OCI-LY1 (cell line): ENCODE results near the gene KRT78.
"Not testable (repeated sequence)": the region's sequence is repeated elsewhere in the genome, so short reads cannot be mapped to it uniquely, and the experiment has no call there.

Source experiments
- H2AFZ ChIP-seq: fragments of 200-600 bp; sonication (generic), shearing (Covaris generic); 2 replicates; pipeline ENCODE4 v1.6.0; 2014; ENCODE audit warnings: antibody characterized with exemption, mild to moderate bottlenecking, low read length
- H3F3A ChIP-seq: fragments of 200-600 bp; sonication (generic), shearing (Covaris generic); 2 replicates; pipeline ENCODE4 v1.6.0; 2014; ENCODE audit warnings: mild to moderate bottlenecking, antibody characterized with exemption, low read length, moderate library complexity; ENCODE audit not compliant: insufficient read depth
- H3K27ac ChIP-seq: fragments of 200-600 bp; sonication (generic); 2 replicates; pipeline ENCODE4 v1.5.1; 2014; ENCODE audit warnings: low read length, mixed run types, mild to moderate bottlenecking, low read depth; ENCODE audit not compliant: poor library complexity, severe bottlenecking
- H3K27me3 ChIP-seq: fragments of 200-600 bp; sonication (generic); 2 replicates; pipeline ENCODE4 v1.6.0; 2014; ENCODE audit warnings: antibody characterized with exemption, mild to moderate bottlenecking, low read length, moderate library complexity; ENCODE audit not compliant: insufficient read depth
- H3K36me3 ChIP-seq: fragments of 200-600 bp; sonication (generic); 2 replicates; pipeline ENCODE4 v1.6.1; 2014; ENCODE audit warnings: mild to moderate bottlenecking, antibody characterized with exemption, low read length, moderate library complexity, mixed read lengths; ENCODE audit not compliant: insufficient read depth
- H3K4me1 ChIP-seq: fragments of 200-600 bp; sonication (generic); 2 replicates; pipeline ENCODE4 v1.5.1; 2014; ENCODE audit warnings: mild to moderate bottlenecking, low read length, moderate library complexity; ENCODE audit not compliant: insufficient read depth, severe bottlenecking
- H3K4me2 ChIP-seq: fragments of 200-600 bp; sonication (generic), shearing (Covaris generic); 2 replicates; pipeline ENCODE4 v1.6.1; 2014; ENCODE audit warnings: low read length
- H3K4me3 ChIP-seq: fragments of 200-600 bp; sonication (generic); 2 replicates; pipeline ENCODE4 v1.5.1; 2014; ENCODE audit warnings: low read length, low read depth, mild to moderate bottlenecking, mixed read lengths; ENCODE audit not compliant: poor library complexity, severe bottlenecking
- H3K79me2 ChIP-seq: fragments of 200-600 bp; shearing (Covaris generic); 2 replicates; pipeline ENCODE4 v1.6.1; 2016; ENCODE audit warnings: mixed run types, low read length, mixed read lengths; ENCODE audit not compliant: insufficient read depth
- H3K9ac ChIP-seq: fragments of 200-600 bp; sonication (generic), shearing (Covaris generic); 2 replicates; pipeline ENCODE4 v1.6.1; 2014; ENCODE audit warnings: mild to moderate bottlenecking, low read length, mixed read lengths
- H3K9me2 ChIP-seq: fragments of 200-600 bp; sonication (generic), shearing (Covaris generic); 2 replicates; pipeline ENCODE4 v1.6.1; 2014; ENCODE audit warnings: low read depth, mild to moderate bottlenecking, low read length, mixed read lengths
- H3K9me3 ChIP-seq: fragments of 200-600 bp; shearing (Covaris generic); 2 replicates; pipeline ENCODE4 v1.6.1; 2014; ENCODE audit warnings: low read length, mixed read lengths
- H4K20me1 ChIP-seq: fragments of 200-600 bp; sonication (generic), shearing (Covaris generic); 2 replicates; pipeline ENCODE4 v1.6.0; 2016; ENCODE audit warnings: mild to moderate bottlenecking, low read length; ENCODE audit not compliant: insufficient read depth
- EZH2 ChIP-seq: fragments of 200-600 bp; sonication (generic), shearing (Covaris generic); IDR thresholded peaks from 2 replicates; pipeline ENCODE4 v1.8.0; 2017; ENCODE audit warnings: borderline replicate concordance, mixed run types, mild to moderate bottlenecking, antibody characterized with exemption, low read length, moderate library complexity, mixed read lengths
- TF ChIP-seq, protein P1 (sequence below): fragments of 200-600 bp; sonication (generic), shearing (Covaris generic); IDR thresholded peaks from 2 replicates; pipeline ENCODE4 v1.5.1; 2017; ENCODE audit warnings: mild to moderate bottlenecking, antibody characterized with exemption, low read length, moderate library complexity, mixed read lengths

KRT78 gene

DNA sequence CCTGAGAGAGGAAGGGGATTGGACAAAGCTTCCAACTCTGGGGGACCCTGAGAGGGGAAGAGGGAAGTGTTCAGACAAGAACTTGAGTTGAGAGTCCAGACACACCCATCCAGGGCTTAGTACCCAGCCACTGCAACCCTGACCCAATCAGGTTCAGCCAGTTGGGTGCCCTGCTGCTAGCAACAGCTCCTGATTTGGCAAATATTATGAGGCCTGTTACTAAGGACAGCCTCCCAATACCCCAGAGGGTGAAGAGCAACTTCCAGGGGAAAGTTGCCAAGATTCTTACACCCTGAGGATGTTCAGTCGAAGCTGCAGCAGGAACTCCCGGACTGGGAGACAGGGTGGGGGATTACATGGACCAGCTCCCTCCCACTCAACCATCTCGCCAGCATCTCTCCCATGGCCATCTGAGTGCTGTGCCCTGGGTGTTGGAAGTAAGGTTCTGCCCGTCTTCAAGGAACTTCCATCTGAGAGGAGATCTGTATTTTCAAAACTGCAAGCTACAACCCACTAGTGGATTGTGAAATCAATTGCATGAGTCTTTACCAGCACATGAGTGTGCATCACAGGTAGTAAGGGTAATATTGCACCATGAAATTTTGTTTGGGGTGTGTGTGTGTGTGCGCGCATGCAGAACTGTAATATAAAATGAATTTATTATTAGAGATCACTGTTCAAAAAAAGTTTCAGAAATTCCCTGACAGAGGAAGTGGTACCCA lies 11.5 kb upstream of the KRT78 start:
- Histone ChIP-seq H3F3A (no peaks in the 10 kb centered on the region), H2AFZ (no peak overlapping the region), H3K9me3 (no peaks in the 10 kb centered on the region), H3K4me1 (no peaks in the 10 kb centered on the region), H3K79me2 (no peaks in the 10 kb centered on the region), H3K4me3 (no peak overlapping the region), H4K20me1 (no peaks in the 10 kb centered on the region), H3K27ac (no peak overlapping the region), H3K27me3 (no peaks in the 10 kb centered on the region), H3K36me3 (no peaks in the 10 kb centered on the region), H3K9ac (no peak overlapping the region), H3K4me2 (no peak overlapping the region), H3K9me2 (no peaks in the 10 kb centered on the region)
- TF ChIP-seq, protein P1, sequence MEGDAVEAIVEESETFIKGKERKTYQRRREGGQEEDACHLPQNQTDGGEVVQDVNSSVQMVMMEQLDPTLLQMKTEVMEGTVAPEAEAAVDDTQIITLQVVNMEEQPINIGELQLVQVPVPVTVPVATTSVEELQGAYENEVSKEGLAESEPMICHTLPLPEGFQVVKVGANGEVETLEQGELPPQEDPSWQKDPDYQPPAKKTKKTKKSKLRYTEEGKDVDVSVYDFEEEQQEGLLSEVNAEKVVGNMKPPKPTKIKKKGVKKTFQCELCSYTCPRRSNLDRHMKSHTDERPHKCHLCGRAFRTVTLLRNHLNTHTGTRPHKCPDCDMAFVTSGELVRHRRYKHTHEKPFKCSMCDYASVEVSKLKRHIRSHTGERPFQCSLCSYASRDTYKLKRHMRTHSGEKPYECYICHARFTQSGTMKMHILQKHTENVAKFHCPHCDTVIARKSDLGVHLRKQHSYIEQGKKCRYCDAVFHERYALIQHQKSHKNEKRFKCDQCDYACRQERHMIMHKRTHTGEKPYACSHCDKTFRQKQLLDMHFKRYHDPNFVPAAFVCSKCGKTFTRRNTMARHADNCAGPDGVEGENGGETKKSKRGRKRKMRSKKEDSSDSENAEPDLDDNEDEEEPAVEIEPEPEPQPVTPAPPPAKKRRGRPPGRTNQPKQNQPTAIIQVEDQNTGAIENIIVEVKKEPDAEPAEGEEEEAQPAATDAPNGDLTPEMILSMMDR, result no peak
- TF ChIP-seq EZH2, result no peak

DNA sequence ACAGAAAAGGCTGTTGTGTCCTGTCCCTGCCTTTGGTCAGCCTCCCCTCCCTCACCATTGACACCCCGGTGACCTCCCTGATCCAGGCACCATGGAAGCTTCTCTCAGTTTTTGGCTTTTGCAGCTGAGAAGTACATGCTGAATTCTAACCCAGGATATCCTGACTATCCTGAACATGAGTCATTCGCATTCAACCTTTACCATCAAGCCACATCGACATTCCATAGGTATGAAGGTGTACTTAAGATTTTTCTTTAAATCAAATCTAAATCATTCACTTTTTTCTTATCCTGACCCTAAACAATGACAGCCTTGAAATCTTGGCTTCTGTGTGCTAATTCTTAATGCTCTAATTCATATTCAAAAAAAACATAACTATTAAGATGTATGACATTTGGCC lies 8.7 kb upstream of the KRT78 start:
- Histone ChIP-seq H3K9ac (no peak overlapping the region), H3K36me3 (no peaks in the 10 kb centered on the region), H3K9me3 (no peaks in the 10 kb centered on the region), H3K4me1 (no peaks in the 10 kb centered on the region), H3K79me2 (no peaks in the 10 kb centered on the region), H2AFZ (no peak overlapping the region), H3K27me3 (no peaks in the 10 kb centered on the region), H3K4me2 (no peak overlapping the region), H4K20me1 (no peaks in the 10 kb centered on the region), H3K9me2 (no peaks in the 10 kb centered on the region), H3F3A (no peaks in the 10 kb centered on the region), H3K4me3 (no peak overlapping the region), H3K27ac (no peak overlapping the region)
- TF ChIP-seq EZH2, result no peak
- TF ChIP-seq, protein P1, result no peak

DNA sequence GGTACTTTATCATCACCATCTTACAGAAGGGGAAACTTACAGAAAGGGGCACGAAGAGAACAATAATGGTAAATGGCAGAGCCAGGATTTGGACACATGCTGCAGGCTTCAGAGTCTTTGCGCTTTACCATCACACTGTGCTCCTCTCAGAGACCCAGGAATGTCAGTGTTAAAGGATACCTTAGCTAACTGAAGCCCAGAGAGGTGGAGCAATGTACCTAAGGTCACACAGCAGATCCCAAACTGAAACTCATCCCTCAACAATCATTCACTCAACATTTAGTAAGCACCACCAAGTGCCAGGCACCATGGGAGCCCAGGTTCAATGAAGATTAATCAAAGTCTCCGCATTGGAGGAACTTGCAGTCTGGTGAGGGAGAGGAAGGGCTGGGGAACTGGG lies 8.0 kb upstream of the KRT78 start:
- H3K4me2 ChIP-seq, result no peak overlapping the region
- TF ChIP-seq, protein P1, result no peak
- TF ChIP-seq EZH2, result no peak
- H4K20me1 ChIP-seq, result no peaks in the 10 kb centered on the region
- H3K4me3 ChIP-seq, result no peak overlapping the region
- no peaks in the 10 kb centered on the region for H3K79me2 ChIP-seq
- H3K27me3 ChIP-seq, result no peaks in the 10 kb centered on the region
- no peaks in the 10 kb centered on the region for H3K9me3 ChIP-seq
- no peaks in the 10 kb centered on the region for H3K4me1 ChIP-seq
- no peak overlapping the region for H3K9ac ChIP-seq
- no peaks in the 10 kb centered on the region for H3K9me2 ChIP-seq
- no peak overlapping the region for H3K27ac ChIP-seq
- no peaks in the 10 kb centered on the region for H3K36me3 ChIP-seq
- H2AFZ ChIP-seq, result no peak overlapping the region
- no peaks in the 10 kb centered on the region for H3F3A ChIP-seq

DNA sequence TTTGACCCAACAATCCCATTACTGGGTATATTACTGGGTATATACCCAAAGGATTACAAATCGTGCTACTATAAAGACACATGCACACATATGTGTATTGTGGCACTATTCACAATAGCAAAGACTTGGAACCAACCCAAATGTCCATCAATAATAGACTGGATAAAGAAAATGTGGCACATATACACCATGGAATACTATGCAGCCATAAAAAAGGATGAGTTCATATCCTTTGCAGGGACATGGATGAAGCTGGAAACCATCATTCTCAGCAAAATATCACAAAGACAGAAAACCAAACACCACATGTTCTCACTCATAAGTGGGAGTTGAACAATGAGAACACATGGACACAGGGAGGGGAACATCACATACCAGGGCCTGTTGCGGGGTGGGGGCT lies 7.3 kb upstream of the KRT78 start:
- H3K9me3 ChIP-seq, result not testable (repeated sequence)

More for the DNA sequence above, 7.3 kb upstream of the KRT78 start:
- H3K4me3 ChIP-seq, H3K27ac ChIP-seq, H3K36me3 ChIP-seq, H3F3A ChIP-seq, H4K20me1 ChIP-seq, H3K4me2 ChIP-seq, H3K9me2 ChIP-seq, H3K9ac ChIP-seq, H3K79me2 ChIP-seq, H3K27me3 ChIP-seq, H2AFZ ChIP-seq, H3K4me1 ChIP-seq: not testable (repeated sequence)
